Measurements from ENCODE around the gene ALDH1L1.

ALDH1L1 gene

GRCh38 chr3:126083138-126083445 lies 97.3 kb downstream of the ALDH1L1 start:
- TF ChIP-seq CTCF (conservative IDR thresholded peaks at IDR 0.05), result no peak
- H3K27ac ChIP-seq, result peak overlapping the region; percentile 78

- no peak for TF ChIP-seq CTCF (conservative IDR thresholded peaks at IDR 0.05)
- peak overlapping the region; percentile 78; the same call in 1 of the 2 replicates for H3K27ac ChIP-seq
These were observed 97.8 kb downstream of the ALDH1L1 start for GRCh38 chr3:126082362-126083137.

GRCh38 chr3:126081618-126082361 lies 98.6 kb downstream of the ALDH1L1 start:
- no peak overlapping the region for H3K27ac ChIP-seq
- peak; percentile 52 for TF ChIP-seq CTCF (conservative IDR thresholded peaks at IDR 0.05)

GRCh38 chr3:126080970-126081369 lies 99.4 kb downstream of the ALDH1L1 start:
- H3K27ac ChIP-seq, result no peak overlapping the region
- TF ChIP-seq CTCF (conservative IDR thresholded peaks at IDR 0.05), result no peak

- H3K27ac ChIP-seq, result no peak overlapping the region
- TF ChIP-seq CTCF (conservative IDR thresholded peaks at IDR 0.05), result no peak
These were observed 101.5 kb downstream of the ALDH1L1 start for GRCh38 chr3:126078866-126079265.

- no peak overlapping the region for H3K27ac ChIP-seq
- TF ChIP-seq CTCF (conservative IDR thresholded peaks at IDR 0.05), result no peak
These were observed 102.6 kb downstream of the ALDH1L1 start for GRCh38 chr3:126077754-126078153.

GRCh38 chr3:126076140-126076539 lies 104.2 kb downstream of the ALDH1L1 start:
- peak overlapping the region; percentile 20; the same call in 1 of the 2 replicates for H3K27ac ChIP-seq
- TF ChIP-seq CTCF (conservative IDR thresholded peaks at IDR 0.05), result no peak
